Pancreas (tissue), 10 donors: Measurements from ENCODE around the gene RTKN. TPM values are rescaled to one million over a fixed set of nuclear protein-coding genes. Genes with fewer than 3 reads are reported as not detected.

Experiments used
- ATAC-seq, 4 donors: fragments of 200-7000 bp; cut with Tn5 transposase; one replicate each; pipeline versions ENCODE4 v1.8.0 to v1.9.1; 2020; ENCODE audit warnings: mild to moderate bottlenecking in 4 of 4, moderate library complexity in 4 of 4
- DNase-seq, 6 donors: peaks; one replicate each; pipeline ENCODE4 v3.0.0-alpha.2; 2020
- FAIRE-seq: peaks from 2 replicates; lab custom pipeline; 2012; peaks lifted over from hg19 to GRCh38; lab: Jason Lieb, UNC
- H3K27ac ChIP-seq, 4 donors: fragments of 200-600 bp; sonication (generic); 1 replicate in 3 of 4; 2 replicates in 1 of 4; pipeline versions ENCODE4 v1.5.0 to v1.8.0; 2020
- H3K27me3 ChIP-seq, 4 donors: fragments of 200-600 bp; one replicate each; pipeline ENCODE4 v1.8.0; 2021
- H3K36me3 ChIP-seq, 3 donors: fragments of 200-600 bp; sonication (generic) in 1 of 3; one replicate each; pipeline versions ENCODE4 v1.5.0 to v1.8.0; 2020 to 2021
- H3K4me1 ChIP-seq, 3 donors: fragments of 200-600 bp; one replicate each; pipeline ENCODE4 v1.8.0; 2021
- H3K4me3 ChIP-seq, 4 donors: fragments of 200-600 bp; sonication (generic) in 2 of 4; one replicate each; pipeline versions ENCODE4 v1.5.0 to v1.8.0; 2020 to 2021
- H3K9me3 ChIP-seq, 4 donors: fragments of 200-600 bp; one replicate each; pipeline ENCODE4 v1.8.0; 2021
- CTCF ChIP-seq, 4 donors: fragments of 200-600 bp; sonication (generic) in 3 of 4; IDR thresholded peaks; one replicate each; pipeline versions ENCODE4 v1.5.0 to v1.8.0; 2021; ENCODE audit warnings: antibody characterized with exemption in 4 of 4
- WGBS, 2 donors: extraction: QIAGEN DNeasy Blood & Tissue Kit; methylation state at CpG; one replicate each; pipeline ENCODE4 v1.1.7; 2013; 5-methylcytosine and 5-hydroxymethylcytosine counted together
- intact Hi-C, 3 donors: fragments of 100-400 bp; cut with DNase I; formaldehyde crosslinking; loops; one replicate each; pipeline versions ENCODE4 v1.11.1 to v1.14.2; 2022
- polyA plus RNA-seq, 2 donors: library from polyadenylated mRNA; stranded (reverse); fragments of 200-250 nt; gene quantifications; one replicate each; pipeline ENCODE4 v1.2.3, GENCODE V29; 2013
- total RNA-seq, 6 donors: library from RNA; stranded (reverse); fragmentation: NEBNext Ultra II Directional in 4 of 6; extraction: Animal tissue kit (Norgen Biotek cat#: 25700) in 4 of 6; gene quantifications; one replicate each; pipeline versions ENCODE4 v1.2.1 to v1.2.4, GENCODE V29; 2021 to 2023
- donor health status: healthy with polysubstance abuse.
- donor health status: DM: no; HTN: no; CAD: no; lungs with moderate emphysema.
- donor health status: DM: no; HTN: no; CAD: no.
- donor health status: control.
- donor health status: control.
- donor health status: Bipolar disorder and iron deficiency.
- donor health status: DM: yes; HTN: yes; CAD: no.
- donor health status: DM: no; HTN: no; CAD: no.
- donor health status: DM: no; HTN: no; CAD: no.
- donor health status: DM: yes; HTN: yes; CAD: no.

Gene RTKN
- total and polyA plus RNA-seq, 8 donors = 20.7 to 63.7 (median 30.8) TPM

GRCh38 chr2:74482801-74483674, 41.3 kb upstream of the RTKN start, which contains the start of the genes CCDC142 and TTC31:
CCDC142 (minus strand) TSS chr2:74482998; CDS start chr2:74482837, 161 bp downstream.
TTC31 (plus strand) TSS chr2:74483081; CDS start chr2:74483096, 15 bp downstream.
- ATAC-seq (peak; percentile 96 to 99 (median 98)), DNase-seq (peak; percentile 92 to 97 (median 96)), FAIRE-seq (peak; percentile 43)
- Histone ChIP-seq H3K36me3 (no peaks in the 10 kb centered on the region), H3K27me3 (no peaks in the 10 kb centered on the region), H3K4me3 (peak within 1 kb of the TSS; percentile 58 to 94 (median 78)), H3K9me3 (no peaks in the 10 kb centered on the region), H3K27ac (peak within 1 kb of the TSS; percentile 46 to 87 (median 72)), H3K4me1 (peaks cover 5 to 18% (median 11%) of the 10 kb centered on the region in 3 donors)
- peak; percentile 70 to 83 (median 73) for TF ChIP-seq CTCF (IDR thresholded peaks at IDR 0.05)
- intact Hi-C loops = loop anchor here in 1 of 3 donors (5.0 kb wide), 1 partner anchor 104 kb away; no protein-coding TSS in a partner anchor
- 0 to 1% methylated on average over 48 to 50 of the region's 50 CpGs for WGBS, 2 donors

- no peaks in the 10 kb centered on the region for H3K9me3 ChIP-seq
- H3K4me3 ChIP-seq = peak overlapping the region; percentile 58 to 94 (median 78)
- H3K36me3 ChIP-seq = no peaks in the 10 kb centered on the region
- no peak for TF ChIP-seq CTCF (IDR thresholded peaks at IDR 0.05)
- peak overlapping the region; percentile 46 to 87 (median 72) for H3K27ac ChIP-seq
- H3K27me3 ChIP-seq = no peaks in the 10 kb centered on the region
- ATAC-seq (peak; percentile 42 to 65 (median 56)), FAIRE-seq (no peak), DNase-seq (peak in 5 of 6 donors; percentile 22 to 88 (median 67))
- intact Hi-C loops = loop anchor here in 1 of 3 donors (5.0 kb wide), 1 partner anchor 105 kb away; no protein-coding TSS in a partner anchor
- WGBS, 2 donors = 1% methylated on average over 76 to 80 of the region's 80 CpGs
- H3K4me1 ChIP-seq = peaks cover 5 to 18% (median 11%) of the 10 kb centered on the region in 3 donors
Observed at GRCh38 chr2:74481961-74482800, 40.4 kb upstream of the RTKN start.

GRCh38 chr2:74481431-74481830, 39.7 kb upstream of the RTKN start:
- H3K9me3 ChIP-seq = no peaks in the 10 kb centered on the region
- peak overlapping the region; percentile 58 to 94 (median 78) for H3K4me3 ChIP-seq
- 38 to 54% methylated on average over 3 of the region's 3 CpGs for WGBS, 2 donors
- FAIRE-seq (no peak), ATAC-seq (no peak), DNase-seq (no peak)
- H3K4me1 ChIP-seq = peaks cover 5 to 18% (median 11%) of the 10 kb centered on the region in 3 donors
- no peaks in the 10 kb centered on the region for H3K36me3 ChIP-seq
- intact Hi-C loops = loop anchor here in 1 of 3 donors (5.0 kb wide), 1 partner anchor 106 kb away; no protein-coding TSS in a partner anchor
- TF ChIP-seq CTCF (IDR thresholded peaks at IDR 0.05) = no peak
- H3K27me3 ChIP-seq = no peaks in the 10 kb centered on the region
- no peak overlapping the region for H3K27ac ChIP-seq

GRCh38 chr2:74474899-74475298, 33.2 kb upstream of the RTKN start:
- H3K36me3 ChIP-seq = peaks cover 0 to 4% (median 0%) of the 10 kb centered on the region in 3 donors
- no peak for FAIRE-seq

More at GRCh38 chr2:74474899-74475298, 33.2 kb upstream of the RTKN start:
- no peak for DNase-seq
- Histone ChIP-seq H3K27me3 (no peaks in the 10 kb centered on the region), H3K4me3 (no peak overlapping the region), H3K9me3 (no peaks in the 10 kb centered on the region), H3K27ac (no peak overlapping the region), H3K4me1 (peaks cover 5 to 16% (median 7%) of the 10 kb centered on the region in 3 donors)
- no peak for TF ChIP-seq CTCF (IDR thresholded peaks at IDR 0.05)
- WGBS, 2 donors = 87 to 88% methylated on average over 5 of the region's 5 CpGs
- no peak for ATAC-seq
- intact Hi-C loops = loop anchor here in 1 of 3 donors (5.0 kb wide), 1 partner anchor 112 kb away; no protein-coding TSS in a partner anchor
